Nephron (organoid): Measurements from ENCODE around the gene SERPINA3.

Experiments
- H3K27ac Mint-ChIP-seq, 3 experiments: 2 replicates each; pipeline ENCODE4 v1.8.0; 2020; ENCODE audit warnings: mixed read lengths in 3 of 3, mild to moderate bottlenecking in 2 of 3, moderate library complexity in 1 of 3
- H3K27me3 Mint-ChIP-seq: 2 replicates; pipeline ENCODE4 v1.8.0; 2021; ENCODE audit warnings: low read depth, mild to moderate bottlenecking, moderate library complexity, mixed read lengths
- H3K36me3 Mint-ChIP-seq: 2 replicates; pipeline ENCODE4 v1.8.0; 2020; ENCODE audit warnings: low read depth, mixed read lengths
- H3K4me1 Mint-ChIP-seq: 2 replicates; pipeline ENCODE4 v1.8.0; 2020; ENCODE audit warnings: mixed read lengths
- H3K4me3 Mint-ChIP-seq, 3 experiments: 2 replicates each; pipeline ENCODE4 v1.8.0; 2020; ENCODE audit warnings: mild to moderate bottlenecking in 3 of 3, mixed read lengths in 3 of 3, moderate library complexity in 2 of 3
- H3K9me3 Mint-ChIP-seq: 2 replicates; pipeline ENCODE4 v1.8.0; 2020; ENCODE audit warnings: mixed read lengths
- TF ChIP-seq, protein P1 (sequence below), 3 experiments: fragments of 200-600 bp; sonication (generic); IDR thresholded peaks; one replicate each; pipeline ENCODE4 v1.5.0; 2021; ENCODE audit warnings: antibody characterized with exemption in 3 of 3; ENCODE audit not compliant: unreplicated experiment in 3 of 3

SERPINA3 gene

DNA sequence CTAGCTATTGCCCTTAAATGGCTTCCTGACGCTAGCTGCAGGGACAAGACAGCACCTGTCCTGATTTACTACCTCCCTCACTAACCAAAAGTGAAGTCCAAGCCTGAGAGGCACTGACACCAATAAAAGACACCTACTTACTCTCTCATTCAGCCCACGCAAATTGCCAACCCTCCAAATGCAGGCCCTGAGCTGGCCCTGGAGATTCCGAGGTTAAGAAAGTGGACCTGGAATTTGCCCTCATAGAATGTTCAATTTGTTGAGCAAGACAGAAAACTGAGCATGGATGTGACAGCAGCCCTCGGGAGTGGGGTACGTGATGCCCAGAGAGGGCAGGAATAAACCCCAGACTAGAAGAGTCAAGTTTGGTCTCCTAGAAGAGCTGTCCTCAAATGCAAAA, 16.4 kb downstream of the SERPINA3 start:
- H3K4me1 Mint-ChIP-seq: no peaks in the 10 kb centered on the region
- H3K27me3 Mint-ChIP-seq: peaks cover 24% of the 10 kb centered on the region
- TF ChIP-seq, protein P1, sequence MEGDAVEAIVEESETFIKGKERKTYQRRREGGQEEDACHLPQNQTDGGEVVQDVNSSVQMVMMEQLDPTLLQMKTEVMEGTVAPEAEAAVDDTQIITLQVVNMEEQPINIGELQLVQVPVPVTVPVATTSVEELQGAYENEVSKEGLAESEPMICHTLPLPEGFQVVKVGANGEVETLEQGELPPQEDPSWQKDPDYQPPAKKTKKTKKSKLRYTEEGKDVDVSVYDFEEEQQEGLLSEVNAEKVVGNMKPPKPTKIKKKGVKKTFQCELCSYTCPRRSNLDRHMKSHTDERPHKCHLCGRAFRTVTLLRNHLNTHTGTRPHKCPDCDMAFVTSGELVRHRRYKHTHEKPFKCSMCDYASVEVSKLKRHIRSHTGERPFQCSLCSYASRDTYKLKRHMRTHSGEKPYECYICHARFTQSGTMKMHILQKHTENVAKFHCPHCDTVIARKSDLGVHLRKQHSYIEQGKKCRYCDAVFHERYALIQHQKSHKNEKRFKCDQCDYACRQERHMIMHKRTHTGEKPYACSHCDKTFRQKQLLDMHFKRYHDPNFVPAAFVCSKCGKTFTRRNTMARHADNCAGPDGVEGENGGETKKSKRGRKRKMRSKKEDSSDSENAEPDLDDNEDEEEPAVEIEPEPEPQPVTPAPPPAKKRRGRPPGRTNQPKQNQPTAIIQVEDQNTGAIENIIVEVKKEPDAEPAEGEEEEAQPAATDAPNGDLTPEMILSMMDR (IDR thresholded peaks at IDR 0.05; ENCODE audit: unreplicated experiment in 3 of 3): no peak
- no peaks in the 10 kb centered on the region for H3K36me3 Mint-ChIP-seq
- no peak overlapping the region for H3K27ac Mint-ChIP-seq
- H3K4me3 Mint-ChIP-seq: no peak overlapping the region
- H3K9me3 Mint-ChIP-seq: no peaks in the 10 kb centered on the region

DNA sequence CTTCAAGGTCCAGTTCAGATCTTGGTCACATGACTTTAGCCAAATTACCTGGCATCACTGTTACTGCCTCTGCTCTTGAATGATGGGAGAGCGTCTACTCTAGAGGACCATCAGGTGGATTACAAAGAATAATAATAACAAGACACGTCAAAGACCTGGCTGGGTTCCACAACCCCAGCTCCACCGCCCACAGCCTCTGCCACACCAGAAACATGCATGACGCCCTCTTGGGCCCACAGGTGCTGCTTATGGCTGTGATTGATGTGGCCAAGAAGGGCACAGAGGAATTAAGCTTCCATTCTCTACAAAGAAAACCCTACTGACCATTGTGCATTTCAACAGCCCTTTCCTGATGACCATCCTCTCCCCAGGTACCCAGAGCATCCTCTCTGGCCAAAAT, 18.2 kb downstream of the SERPINA3 start:
- TF ChIP-seq, protein P1 (IDR thresholded peaks at IDR 0.05; ENCODE audit: unreplicated experiment in 3 of 3): no peak
- Mint-ChIP-seq H3K4me3 (no peak overlapping the region), H3K36me3 (no peaks in the 10 kb centered on the region), H3K9me3 (no peaks in the 10 kb centered on the region), H3K27ac (no peak overlapping the region), H3K27me3 (peaks cover 35% of the 10 kb centered on the region), H3K4me1 (no peaks in the 10 kb centered on the region)

DNA sequence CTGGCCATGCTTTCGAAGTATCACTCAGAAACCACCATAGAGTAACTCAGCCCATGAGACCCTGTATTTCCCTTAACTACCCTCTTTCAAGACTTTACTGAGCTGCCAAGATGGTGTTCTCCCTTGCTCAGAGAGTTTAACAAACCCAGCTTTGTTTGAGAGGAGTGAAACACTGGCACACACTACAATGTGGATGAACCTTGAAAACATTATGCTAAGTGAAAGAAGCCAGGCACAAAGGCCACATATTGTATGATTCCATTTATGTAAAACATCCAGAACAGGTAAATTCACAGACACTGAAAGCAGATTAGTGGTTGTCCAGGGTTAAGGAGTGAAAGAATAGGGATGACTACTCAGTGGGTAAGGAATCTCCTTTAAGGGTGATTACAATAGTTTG, 18.9 kb downstream of the SERPINA3 start:
- TF ChIP-seq, protein P1 (IDR thresholded peaks at IDR 0.05; ENCODE audit: unreplicated experiment in 3 of 3): no peak

DNA sequence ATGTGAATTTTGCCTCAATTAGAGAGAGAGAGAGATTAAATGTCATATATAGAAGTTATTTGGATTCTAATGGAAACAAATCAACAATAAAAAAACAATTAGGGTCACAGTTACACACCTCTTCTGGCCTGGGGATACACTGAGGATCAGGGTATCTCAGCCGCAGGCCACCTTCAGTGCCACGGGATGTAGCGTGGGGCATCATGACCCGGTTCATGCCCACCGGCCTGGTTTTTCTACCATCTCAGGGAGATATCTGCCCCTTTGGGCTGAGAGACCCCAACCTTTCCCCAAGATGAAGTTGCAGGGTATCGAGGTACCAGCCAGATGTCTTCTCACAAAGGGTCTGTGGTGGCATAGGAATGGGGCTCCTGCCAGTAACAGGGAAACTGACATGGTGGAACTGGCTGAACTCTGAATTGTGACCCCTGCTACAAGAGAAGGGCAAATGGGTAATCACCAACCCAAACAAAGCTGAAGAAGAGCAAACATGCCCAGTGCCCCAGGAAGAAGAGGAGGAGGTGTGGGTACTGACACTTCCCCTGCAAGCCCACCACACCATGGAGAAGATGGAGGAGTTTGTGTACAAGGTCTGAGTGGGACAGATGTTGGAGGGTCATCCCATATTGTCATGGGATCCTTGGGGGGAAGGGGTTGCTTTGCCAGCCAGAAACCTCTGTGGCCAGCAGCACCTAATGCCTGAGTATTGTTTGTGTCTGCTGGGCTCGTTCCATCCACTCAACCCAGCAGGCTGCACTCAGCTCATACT, 19.5 kb downstream of the SERPINA3 start:
- no peak overlapping the region for H3K4me3 Mint-ChIP-seq
- peaks cover 35% of the 10 kb centered on the region for H3K27me3 Mint-ChIP-seq
- H3K36me3 Mint-ChIP-seq: no peaks in the 10 kb centered on the region
- H3K9me3 Mint-ChIP-seq: no peaks in the 10 kb centered on the region
- H3K27ac Mint-ChIP-seq: no peak overlapping the region
- TF ChIP-seq, protein P1 (IDR thresholded peaks at IDR 0.05; ENCODE audit: unreplicated experiment in 3 of 3): no peak
- no peaks in the 10 kb centered on the region for H3K4me1 Mint-ChIP-seq

More for the DNA sequence above, 18.9 kb downstream of the SERPINA3 start:
- Mint-ChIP-seq H3K27me3 (peaks cover 35% of the 10 kb centered on the region), H3K4me3 (no peak overlapping the region), H3K27ac (no peak overlapping the region), H3K9me3 (no peaks in the 10 kb centered on the region), H3K36me3 (no peaks in the 10 kb centered on the region), H3K4me1 (no peaks in the 10 kb centered on the region)

DNA sequence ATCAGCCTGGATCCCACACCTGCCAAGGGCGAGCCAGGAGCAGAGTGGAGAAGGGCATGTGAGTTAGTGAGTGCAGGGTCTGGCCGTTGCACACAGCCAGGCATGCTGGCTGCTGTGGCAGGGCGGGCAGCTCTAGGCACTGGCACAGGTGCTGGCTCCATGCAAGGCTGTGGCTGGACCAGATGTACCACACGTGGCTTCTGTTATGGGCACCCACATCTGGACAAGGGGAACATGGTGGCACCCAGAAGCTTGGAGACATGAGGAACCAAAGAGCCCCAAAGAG, 20.1 kb downstream of the SERPINA3 start:
- H3K9me3 Mint-ChIP-seq: no peaks in the 10 kb centered on the region
- no peaks in the 10 kb centered on the region for H3K4me1 Mint-ChIP-seq
- H3K27me3 Mint-ChIP-seq: peaks cover 35% of the 10 kb centered on the region
- TF ChIP-seq, protein P1 (IDR thresholded peaks at IDR 0.05; ENCODE audit: unreplicated experiment in 3 of 3): no peak
- H3K36me3 Mint-ChIP-seq: no peaks in the 10 kb centered on the region
- H3K27ac Mint-ChIP-seq: no peak overlapping the region
- no peak overlapping the region for H3K4me3 Mint-ChIP-seq

DNA sequence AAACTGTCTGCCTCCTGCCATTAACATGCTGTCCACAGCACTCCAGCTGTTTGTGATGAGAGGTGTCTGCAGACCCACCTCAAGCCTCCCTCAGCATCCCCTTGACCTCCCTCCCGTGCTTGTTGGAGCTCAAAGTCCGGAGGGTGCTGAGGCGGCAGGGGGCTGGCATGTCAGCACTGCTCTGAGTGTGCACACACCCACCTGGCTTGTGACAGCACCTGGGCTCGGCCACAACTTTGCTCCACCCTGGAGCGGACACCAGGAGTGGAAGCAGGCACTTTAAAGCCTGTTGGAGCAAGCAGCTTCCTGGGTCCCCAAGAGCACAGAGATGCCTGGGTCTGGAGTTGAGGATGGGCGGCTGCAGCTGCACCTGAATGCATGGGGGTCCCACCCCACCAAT, 20.9 kb downstream of the SERPINA3 start:
- no peaks in the 10 kb centered on the region for H3K36me3 Mint-ChIP-seq
- H3K4me3 Mint-ChIP-seq: no peak overlapping the region
- H3K27me3 Mint-ChIP-seq: peaks cover 37% of the 10 kb centered on the region
- H3K9me3 Mint-ChIP-seq: no peaks in the 10 kb centered on the region
- H3K27ac Mint-ChIP-seq: no peak overlapping the region
- H3K4me1 Mint-ChIP-seq: no peaks in the 10 kb centered on the region
- TF ChIP-seq, protein P1 (IDR thresholded peaks at IDR 0.05; ENCODE audit: unreplicated experiment in 3 of 3): no peak
